Fibroblast of pulmonary artery (primary cell): ENCODE data around the gene DAB2.

ENCODE experiments used
- DNase-seq: peaks from one replicate; pipeline ENCODE4 v3.0.0-alpha.2; 2010; ENCODE audit warnings: low read depth
- H3K4me3 ChIP-seq: replicated peaks from 2 replicates; pipeline ENCODE4 v1.5.1; 2011; ENCODE audit warnings: low read depth, mild to moderate bottlenecking, control low read depth, low read length, moderate library complexity
- CTCF ChIP-seq: IDR thresholded peaks from 2 replicates; pipeline ENCODE4 v1.5.1; 2011; ENCODE audit warnings: mild to moderate bottlenecking, control low read depth, low read length, inconsistent platforms; ENCODE audit errors: missing control alignments

Gene DAB2

GRCh38 chr5:39432696-39433530 lies 8.1 kb upstream of the DAB2 start:
- no peak overlapping the region for H3K4me3 ChIP-seq
- no peak for DNase-seq
- TF ChIP-seq CTCF: no peak

GRCh38 chr5:39430461-39430860 lies 5.7 kb upstream of the DAB2 start:
- no peak for DNase-seq
- H3K4me3 ChIP-seq: no peak overlapping the region
- TF ChIP-seq CTCF: no peak

GRCh38 chr5:39428640-39429039 lies 3.9 kb upstream of the DAB2 start:
- no peak for TF ChIP-seq CTCF
- no peak for DNase-seq
- no peak overlapping the region for H3K4me3 ChIP-seq

- H3K4me3 ChIP-seq: no peak overlapping the region
- DNase-seq: no peak
- no peak for TF ChIP-seq CTCF
Measured at GRCh38 chr5:39427633-39428032, 2.9 kb upstream of the DAB2 start.

GRCh38 chr5:39427229-39427628 lies 2.4 kb upstream of the DAB2 start:
- no peak for TF ChIP-seq CTCF
- no peak overlapping the region for H3K4me3 ChIP-seq
- peak; percentile 50 for DNase-seq

GRCh38 chr5:39426746-39427105 lies 1.9 kb upstream of the DAB2 start:
- no peak for TF ChIP-seq CTCF
- DNase-seq: no peak
- no peak overlapping the region for H3K4me3 ChIP-seq
